Right hindlimb (tissue), 1 donor: ENCODE measurements around the gene TUBB2A.
"Not testable (repeated sequence)": the region's sequence is repeated elsewhere in the genome, so short reads cannot be mapped to it uniquely, and the experiment has no call there.

ENCODE experiments used
- DNase-seq: peaks from one replicate; pipeline ENCODE4 v3.0.0-alpha.2; 2018

TUBB2A gene

GRCh38 chr6:3157131-3157933, at the start of gene TUBB2A:
Gene TUBB2A (minus strand): TSS chr6:3157544. CDS start chr6:3157463, 81 bp downstream.
- peak; percentile 93 for DNase-seq

DNA sequence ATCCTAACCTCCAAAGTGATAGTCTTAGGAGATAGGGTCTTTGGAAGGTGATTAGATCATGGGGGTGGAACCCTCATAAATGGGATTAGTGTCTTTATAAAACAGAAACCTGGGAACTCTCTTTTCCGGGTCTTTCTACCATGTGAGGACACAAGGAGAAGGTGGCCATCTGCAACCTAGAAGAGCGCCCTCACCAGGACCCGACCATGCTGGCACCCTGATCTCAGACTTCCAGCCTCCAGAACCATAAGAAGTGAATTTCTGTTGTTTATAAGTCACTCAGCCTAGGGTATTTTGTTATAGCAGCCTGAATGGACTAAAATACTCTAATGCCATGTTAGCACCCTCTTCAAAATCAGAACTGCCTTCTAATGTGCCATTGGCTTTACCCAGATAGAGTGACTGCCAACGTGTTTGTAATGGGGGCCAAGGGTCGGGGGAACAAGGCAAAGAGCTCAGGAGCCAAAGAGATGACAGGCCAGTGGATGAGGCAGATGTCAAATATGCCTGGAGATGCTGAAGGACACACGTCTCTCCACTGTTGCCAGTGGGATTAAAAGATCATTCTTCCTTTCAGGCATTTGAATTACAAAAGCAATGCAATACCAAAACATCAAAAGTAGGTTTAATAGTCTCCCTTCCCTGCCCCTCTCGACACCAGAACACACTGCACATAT, 49.1 kb upstream of the TUBB2A start:
- DNase-seq, result no peak

- no peak for DNase-seq
Measured at GRCh38 chr6:3205913-3206312, 48.6 kb upstream of the TUBB2A start.

DNA sequence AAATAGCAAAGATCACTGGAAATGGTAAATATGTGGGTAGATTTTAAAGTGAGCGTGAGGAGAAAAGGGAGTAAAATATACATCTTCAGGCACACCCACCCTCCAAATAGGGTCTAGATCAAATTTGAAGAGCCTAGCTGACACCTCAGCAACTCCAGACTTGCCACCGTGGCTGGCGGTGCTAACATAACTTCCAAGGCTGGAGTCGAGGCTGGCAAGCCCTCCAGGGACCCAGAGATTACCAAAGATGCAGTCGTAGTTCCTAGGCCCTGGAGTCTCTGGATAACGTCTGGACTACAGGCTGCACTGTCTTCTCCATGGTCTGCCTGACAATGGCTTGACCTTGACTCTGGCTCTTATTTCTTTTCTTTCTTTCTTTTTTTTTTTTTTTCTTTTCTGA, 47.6 kb upstream of the TUBB2A start:
- DNase-seq, result no peak

DNA sequence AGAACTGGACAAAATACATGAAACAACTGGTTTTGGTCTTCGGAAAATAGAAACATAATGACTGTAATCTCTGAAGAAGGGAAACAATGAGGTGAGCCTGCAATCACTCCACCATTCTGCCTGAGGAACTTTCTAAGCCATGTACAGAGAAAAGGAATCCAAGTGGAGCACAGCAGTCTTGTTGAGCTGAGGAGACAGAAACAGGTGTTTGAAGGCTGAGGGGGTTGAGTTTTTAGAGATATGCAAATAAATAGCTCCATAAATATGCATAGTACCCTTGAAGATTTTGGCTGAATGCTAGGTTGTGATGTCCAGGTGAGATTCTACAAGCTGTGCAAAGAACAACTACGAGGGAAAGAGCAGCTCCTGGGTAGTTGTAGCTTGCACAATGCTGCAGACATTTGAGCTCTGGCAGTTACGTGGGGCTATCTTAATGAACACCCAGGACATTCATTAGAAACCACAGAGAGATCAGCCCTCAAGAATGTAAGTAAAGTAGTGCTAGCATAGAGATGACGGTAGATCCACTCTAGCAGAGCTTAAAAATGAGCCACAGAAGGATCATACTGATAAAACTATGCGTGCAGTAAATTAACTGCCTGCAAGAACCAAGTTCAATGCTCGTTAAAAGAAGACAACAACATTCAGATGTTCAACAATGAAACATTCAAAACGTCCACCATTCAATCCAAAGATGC, 45.8 kb upstream of the TUBB2A start:
- DNase-seq, result no peak

- no peak for DNase-seq
Measured at GRCh38 chr6:3201388-3201787, 44.0 kb upstream of the TUBB2A start.

DNA sequence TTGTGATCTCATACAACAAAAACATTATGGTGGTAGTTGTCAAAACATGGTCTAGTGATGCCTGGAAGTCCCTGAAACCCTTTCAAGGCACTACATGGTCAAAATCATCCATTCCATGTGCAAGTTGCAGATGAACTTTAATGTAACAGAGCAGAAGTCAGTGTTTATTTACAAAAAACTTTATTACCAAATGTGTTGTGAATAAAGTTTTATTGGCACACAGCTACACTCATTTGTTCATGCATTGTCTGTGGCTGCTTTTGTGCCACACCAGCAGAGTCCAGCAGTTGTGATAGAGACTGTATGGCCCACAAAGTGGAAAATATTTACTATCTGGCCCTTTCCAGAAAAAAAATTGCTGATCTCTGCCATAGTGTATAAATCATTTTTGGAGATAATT, 43.3 kb upstream of the TUBB2A start:
- no peak for DNase-seq

GRCh38 chr6:3199382-3199781, 42.0 kb upstream of the TUBB2A start:
- DNase-seq, result no peak

DNA sequence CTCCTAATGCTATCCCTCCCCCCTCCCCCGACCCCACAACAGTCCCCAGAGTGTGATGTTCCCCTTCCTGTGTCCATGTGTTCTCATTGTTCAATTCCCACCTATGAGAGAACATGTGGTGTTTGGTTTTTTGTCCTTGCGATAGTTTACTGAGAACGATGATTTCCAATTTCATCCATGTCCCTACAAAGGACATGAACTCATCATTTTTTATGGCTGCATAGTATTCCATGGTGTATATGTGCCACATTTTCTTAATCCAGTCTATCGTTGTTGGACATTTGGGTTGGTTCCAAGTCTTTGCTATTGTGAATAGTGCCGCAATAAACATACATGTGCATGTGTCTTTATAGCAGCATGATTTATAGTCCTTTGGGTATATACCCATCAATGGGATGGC, 40.4 kb upstream of the TUBB2A start:
- not testable (repeated sequence) for DNase-seq

GRCh38 chr6:3196770-3197169, 39.4 kb upstream of the TUBB2A start:
- no peak for DNase-seq

- no peak for DNase-seq
Measured at GRCh38 chr6:3195695-3196497, 38.6 kb upstream of the TUBB2A start.

DNA sequence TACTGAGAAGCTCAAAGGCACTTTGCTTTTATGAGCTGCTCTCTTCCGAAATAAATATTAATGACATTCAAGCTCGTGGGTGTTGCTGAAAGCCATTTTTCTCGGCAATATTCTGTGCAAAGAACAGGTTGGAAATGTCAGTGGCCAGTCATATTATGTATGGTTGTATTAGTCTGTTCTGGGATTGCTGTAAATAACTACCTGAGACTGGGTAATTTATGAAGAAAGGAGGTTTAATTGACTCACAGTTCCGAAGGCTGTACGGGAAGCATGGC, 38.0 kb upstream of the TUBB2A start:
- DNase-seq, result no peak

DNA sequence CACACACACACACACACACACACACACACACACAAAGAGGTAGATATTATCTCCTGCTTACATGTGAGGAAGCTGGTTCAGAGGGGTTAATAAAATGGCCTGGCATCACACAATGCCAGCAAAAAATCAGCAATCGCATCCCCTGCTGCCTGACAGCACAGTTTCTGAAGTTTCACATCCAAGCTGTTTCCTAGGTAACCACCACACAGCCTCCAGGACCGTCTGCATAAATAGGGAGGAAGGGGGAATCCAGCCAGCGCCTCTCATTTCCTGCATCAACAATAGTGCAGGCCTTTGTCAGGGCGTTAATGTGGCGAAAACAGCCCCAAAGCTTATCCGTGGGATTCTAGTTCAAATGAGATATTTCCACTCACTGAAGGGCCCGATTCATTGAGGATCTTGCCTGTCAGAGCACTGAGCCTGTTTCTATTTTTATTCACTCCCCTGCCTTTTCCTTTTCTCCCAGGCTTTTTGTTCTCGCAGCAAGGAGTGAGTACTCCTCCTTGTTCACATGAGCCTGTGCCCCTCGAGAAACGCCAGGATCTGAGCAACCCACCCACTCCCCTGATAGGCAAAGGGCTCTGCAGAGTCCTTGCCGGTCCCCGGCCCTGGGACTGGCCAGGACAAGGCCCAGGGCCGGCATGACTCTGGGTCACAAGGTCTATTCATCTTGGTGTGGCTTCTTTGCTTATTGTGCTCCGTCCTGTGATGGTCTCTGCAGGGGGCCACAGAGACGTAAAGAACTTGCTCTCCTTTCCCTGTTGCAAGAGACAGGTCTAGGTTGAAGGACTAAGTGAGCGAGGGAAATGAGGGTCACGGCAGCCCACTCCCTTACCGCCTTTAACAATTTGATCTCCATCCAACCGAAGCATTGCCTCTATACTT, 37.4 kb upstream of the TUBB2A start:
- DNase-seq, result peak; percentile 74

- DNase-seq, result no peak
Measured at GRCh38 chr6:3193102-3193849, 35.9 kb upstream of the TUBB2A start.

DNA sequence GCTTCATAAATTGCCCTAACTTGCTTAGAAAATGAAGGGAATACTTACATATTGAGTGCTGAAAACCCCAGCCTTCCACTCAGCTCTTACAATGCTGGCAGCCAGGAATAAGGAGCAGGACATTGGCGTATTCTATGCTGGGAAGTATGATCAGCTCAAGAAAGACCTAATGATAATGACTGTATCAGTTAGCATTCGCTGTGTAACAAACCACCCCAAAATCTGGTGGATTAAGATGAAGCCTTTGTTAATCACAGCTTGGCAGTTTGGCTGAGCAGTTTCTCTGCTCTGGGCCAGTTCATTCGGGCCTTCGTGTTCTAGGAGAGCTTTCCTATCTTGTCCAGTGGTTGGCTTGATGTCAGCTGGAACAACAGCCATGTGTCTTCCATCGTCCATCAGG, 33.4 kb upstream of the TUBB2A start:
- DNase-seq, result no peak

DNA sequence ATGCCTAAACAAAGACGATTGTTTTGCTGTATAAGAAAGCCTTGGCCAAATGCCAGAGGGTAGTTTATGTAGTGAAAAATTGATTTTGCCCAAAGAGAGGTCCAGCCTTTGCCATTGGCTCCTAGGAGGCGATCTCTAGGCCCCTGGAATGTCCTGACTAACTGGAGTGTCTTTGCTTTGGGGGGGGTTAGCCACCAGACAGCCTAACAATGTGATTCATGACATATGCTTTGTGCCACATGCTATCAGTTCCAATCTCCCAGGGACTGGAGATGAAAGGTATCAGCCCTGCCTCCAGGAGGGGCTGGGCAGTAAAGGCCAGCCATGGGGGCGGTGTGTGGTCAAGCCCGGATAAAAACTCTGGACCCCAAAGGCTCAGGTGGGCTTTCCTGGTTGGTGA, 32.7 kb upstream of the TUBB2A start:
- DNase-seq, result no peak

- DNase-seq, result not testable (repeated sequence)
Measured at GRCh38 chr6:3189192-3189591, 31.8 kb upstream of the TUBB2A start.

- no peak for DNase-seq
Measured at GRCh38 chr6:3188262-3188661, 30.9 kb upstream of the TUBB2A start.

DNA sequence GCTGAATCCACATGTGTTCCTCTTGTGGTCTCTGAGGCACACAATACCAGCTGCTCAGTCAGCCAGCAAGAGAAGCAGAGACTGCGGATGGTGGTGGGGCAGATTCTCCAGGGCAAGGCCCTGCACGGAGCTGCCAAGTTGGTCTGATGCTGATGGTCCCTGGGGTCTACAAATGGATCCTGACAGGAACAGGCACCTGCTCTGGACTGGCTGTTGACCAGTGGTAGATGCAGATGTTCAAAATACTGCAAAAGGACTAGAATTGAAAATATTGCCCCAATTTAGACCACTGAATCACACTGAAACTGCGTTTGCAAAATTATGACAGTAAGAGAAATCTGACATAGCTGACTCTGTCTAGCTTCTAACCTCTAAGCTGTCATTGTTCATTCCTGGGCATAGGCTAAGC, 29.6 kb upstream of the TUBB2A start:
- DNase-seq, result no peak

GRCh38 chr6:3183066-3183465, 25.7 kb upstream of the TUBB2A start:
- no peak for DNase-seq

GRCh38 chr6:3181105-3181504, 23.8 kb upstream of the TUBB2A start:
- no peak for DNase-seq
